KOPT-K1 (cell line): ENCODE measurements around the gene NFIX.

Experiments
- H3K27ac ChIP-seq: fragments of 200-600 bp; sonication (generic); 2 replicates; pipeline ENCODE4 v1.5.1; 2016; ENCODE audit warnings: antibody characterized with exemption, mild to moderate bottlenecking, low read depth, low read length; ENCODE audit not compliant: poor library complexity, severe bottlenecking
- H3K36me3 ChIP-seq: fragments of 200-600 bp; sonication (generic); 2 replicates; pipeline ENCODE4 v1.5.1; 2017; ENCODE audit warnings: antibody characterized with exemption, mild to moderate bottlenecking, low read length, moderate library complexity; ENCODE audit not compliant: insufficient read depth
- H3K9me3 ChIP-seq: fragments of 200-600 bp; sonication (generic); 2 replicates; pipeline ENCODE4 v1.5.1; 2017; ENCODE audit warnings: antibody characterized with exemption, low read length, mild to moderate bottlenecking; ENCODE audit not compliant: insufficient read depth, poor library complexity, severe bottlenecking

NFIX gene

GRCh38 chr19:13015361-13016223, 20.3 kb downstream of the NFIX start:
- no peaks in the 10 kb centered on the region for H3K9me3 ChIP-seq
- no peaks in the 10 kb centered on the region for H3K36me3 ChIP-seq
- H3K27ac ChIP-seq = no peak overlapping the region

- no peaks in the 10 kb centered on the region for H3K9me3 ChIP-seq
- H3K36me3 ChIP-seq = no peaks in the 10 kb centered on the region
- no peak overlapping the region for H3K27ac ChIP-seq
These were observed 21.0 kb downstream of the NFIX start for GRCh38 chr19:13016245-13016627.

- no peaks in the 10 kb centered on the region for H3K9me3 ChIP-seq
- no peaks in the 10 kb centered on the region for H3K36me3 ChIP-seq
- H3K27ac ChIP-seq = no peak overlapping the region
These were observed 21.5 kb downstream of the NFIX start for GRCh38 chr19:13016628-13017305.

GRCh38 chr19:13017306-13018034, 22.2 kb downstream of the NFIX start:
- Histone ChIP-seq H3K36me3 (no peaks in the 10 kb centered on the region), H3K9me3 (no peaks in the 10 kb centered on the region), H3K27ac (no peak overlapping the region)

- H3K27ac ChIP-seq = no peak overlapping the region
- H3K9me3 ChIP-seq = no peaks in the 10 kb centered on the region
- no peaks in the 10 kb centered on the region for H3K36me3 ChIP-seq
These were observed 23.0 kb downstream of the NFIX start for GRCh38 chr19:13018035-13018914.

- H3K27ac ChIP-seq = no peak overlapping the region
- no peaks in the 10 kb centered on the region for H3K36me3 ChIP-seq
- H3K9me3 ChIP-seq = no peaks in the 10 kb centered on the region
These were observed 24.1 kb downstream of the NFIX start for GRCh38 chr19:13019332-13019731.

- Histone ChIP-seq H3K36me3 (no peaks in the 10 kb centered on the region), H3K9me3 (no peaks in the 10 kb centered on the region), H3K27ac (no peak overlapping the region)
These were observed 24.7 kb downstream of the NFIX start for GRCh38 chr19:13020002-13020414.

GRCh38 chr19:13022111-13022858, 27.0 kb downstream of the NFIX start:
- no peaks in the 10 kb centered on the region for H3K36me3 ChIP-seq
- H3K27ac ChIP-seq = no peak overlapping the region
- no peaks in the 10 kb centered on the region for H3K9me3 ChIP-seq

GRCh38 chr19:13022859-13023636, 27.8 kb downstream of the NFIX start:
- peak overlapping the region; percentile 1 for H3K27ac ChIP-seq
- no peaks in the 10 kb centered on the region for H3K9me3 ChIP-seq
- no peaks in the 10 kb centered on the region for H3K36me3 ChIP-seq

GRCh38 chr19:13023656-13024055, 28.4 kb downstream of the NFIX start:
- H3K9me3 ChIP-seq = no peaks in the 10 kb centered on the region
- no peaks in the 10 kb centered on the region for H3K36me3 ChIP-seq
- no peak overlapping the region for H3K27ac ChIP-seq

GRCh38 chr19:13024126-13024950, 29.1 kb downstream of the NFIX start:
- H3K9me3 ChIP-seq = no peaks in the 10 kb centered on the region
- no peak overlapping the region for H3K27ac ChIP-seq
- H3K36me3 ChIP-seq = 0 out of 2 replicates have a peak, but pooled peaks cover 3% of the 10 kb centered on the region

- Histone ChIP-seq H3K36me3 (0 out of 2 replicates have a peak, but pooled peaks cover 3% of the 10 kb centered on the region), H3K27ac (no peak overlapping the region)
These were observed 29.8 kb downstream of the NFIX start for GRCh38 chr19:13024951-13025697.

More at GRCh38 chr19:13024951-13025697, 29.8 kb downstream of the NFIX start:
- no peaks in the 10 kb centered on the region for H3K9me3 ChIP-seq
